Stimulated activated CD4-positive, alpha-beta T cell treated with anti-CD3 and anti-CD28 coated beads, TNF-alpha, amount 100 ng/mL, for 24 hours (primary cell): Measurements from ENCODE around the gene MYRF.

Source experiments
- DNase-seq, 3 experiments: peaks; one replicate each; pipeline ENCODE4 v3.0.0-alpha.2; 2020; ENCODE audit warnings: low read depth in 3 of 3

Gene MYRF

DNA sequence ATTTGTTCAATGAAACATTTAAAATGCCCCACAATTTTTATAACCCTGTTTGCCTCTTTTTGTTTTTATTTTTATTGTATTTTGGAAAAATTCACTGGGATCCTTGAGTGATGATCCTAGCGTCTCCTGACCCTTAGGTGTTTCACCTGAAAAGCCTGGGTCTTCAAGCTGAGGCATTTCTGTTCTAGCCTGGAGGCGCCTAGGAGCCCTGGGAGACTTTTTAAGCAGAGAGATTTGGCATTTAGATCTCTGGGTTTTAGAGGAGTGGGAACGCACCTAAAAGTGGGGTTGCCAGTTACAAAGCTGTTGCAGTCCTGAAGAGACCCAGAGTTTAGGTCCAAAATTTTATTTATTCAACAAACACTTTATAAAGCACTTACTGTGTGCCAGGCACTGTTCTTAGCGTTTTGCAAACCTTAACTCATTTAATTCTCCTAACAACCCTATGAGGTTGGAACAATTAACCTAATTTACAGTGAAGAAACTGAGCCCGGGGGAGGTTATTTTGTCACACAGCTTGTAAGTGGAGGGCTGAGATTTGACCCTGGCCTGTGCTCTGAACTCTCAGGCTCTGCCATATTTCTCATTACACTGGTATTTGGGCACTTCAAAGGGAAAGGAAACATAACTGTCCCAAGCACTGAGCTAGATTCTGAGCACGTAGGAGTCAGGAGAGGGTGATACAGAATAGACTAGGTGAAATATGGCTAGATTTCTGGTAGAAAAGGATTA is 65.2 kb downstream of the MYRF start:
- no peak for DNase-seq

DNA sequence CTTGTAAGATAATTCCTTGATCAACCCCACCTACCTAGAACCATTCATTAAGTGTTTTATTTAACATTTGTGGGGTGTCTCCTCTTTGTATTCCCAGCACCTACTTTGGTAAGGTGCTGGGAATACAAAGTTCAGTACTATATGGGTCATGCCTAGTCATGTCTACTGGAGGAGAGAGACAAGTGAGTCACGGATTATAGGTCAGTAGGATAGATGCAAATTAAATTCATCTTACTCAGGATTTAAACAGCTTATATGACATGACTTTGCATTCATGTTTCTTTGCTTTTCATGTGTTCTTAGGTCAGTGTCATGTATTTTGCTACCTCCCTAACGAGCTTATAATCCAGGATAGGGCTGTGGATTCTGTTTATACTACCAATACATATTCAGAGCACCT is 67.7 kb downstream of the MYRF start:
- DNase-seq, result no peak

DNA sequence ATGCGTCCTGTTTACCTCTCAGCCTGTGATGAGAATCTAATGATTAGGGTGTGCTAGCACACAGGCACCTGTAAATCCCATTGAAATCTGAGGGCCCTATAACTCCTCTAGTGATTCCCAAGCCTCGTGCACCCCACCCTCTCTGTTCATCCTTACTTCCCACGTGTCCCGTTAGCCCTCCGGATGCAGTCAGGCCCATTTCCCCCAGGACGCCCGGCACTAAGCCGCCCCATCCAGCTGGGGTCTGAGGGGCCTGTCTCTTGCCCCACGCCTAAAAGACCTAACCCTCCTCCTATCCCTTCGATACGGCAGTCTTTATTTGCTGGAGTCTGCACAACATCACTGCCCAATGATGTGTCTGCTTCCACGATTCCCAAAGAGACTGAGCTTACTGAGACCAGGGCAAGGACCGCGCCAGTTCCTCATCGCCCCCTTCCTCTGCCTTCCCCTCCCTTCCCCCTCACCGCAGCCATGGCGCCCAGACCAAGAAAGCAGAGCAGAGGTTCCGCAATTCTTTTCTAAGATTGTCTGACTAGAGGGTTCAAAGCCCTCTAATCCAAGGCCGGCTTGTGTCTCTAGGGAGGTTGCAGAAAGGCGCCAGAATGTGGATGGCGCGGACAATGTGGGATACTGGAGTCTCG is 74.6 kb downstream of the MYRF start:
- no peak for DNase-seq

DNA sequence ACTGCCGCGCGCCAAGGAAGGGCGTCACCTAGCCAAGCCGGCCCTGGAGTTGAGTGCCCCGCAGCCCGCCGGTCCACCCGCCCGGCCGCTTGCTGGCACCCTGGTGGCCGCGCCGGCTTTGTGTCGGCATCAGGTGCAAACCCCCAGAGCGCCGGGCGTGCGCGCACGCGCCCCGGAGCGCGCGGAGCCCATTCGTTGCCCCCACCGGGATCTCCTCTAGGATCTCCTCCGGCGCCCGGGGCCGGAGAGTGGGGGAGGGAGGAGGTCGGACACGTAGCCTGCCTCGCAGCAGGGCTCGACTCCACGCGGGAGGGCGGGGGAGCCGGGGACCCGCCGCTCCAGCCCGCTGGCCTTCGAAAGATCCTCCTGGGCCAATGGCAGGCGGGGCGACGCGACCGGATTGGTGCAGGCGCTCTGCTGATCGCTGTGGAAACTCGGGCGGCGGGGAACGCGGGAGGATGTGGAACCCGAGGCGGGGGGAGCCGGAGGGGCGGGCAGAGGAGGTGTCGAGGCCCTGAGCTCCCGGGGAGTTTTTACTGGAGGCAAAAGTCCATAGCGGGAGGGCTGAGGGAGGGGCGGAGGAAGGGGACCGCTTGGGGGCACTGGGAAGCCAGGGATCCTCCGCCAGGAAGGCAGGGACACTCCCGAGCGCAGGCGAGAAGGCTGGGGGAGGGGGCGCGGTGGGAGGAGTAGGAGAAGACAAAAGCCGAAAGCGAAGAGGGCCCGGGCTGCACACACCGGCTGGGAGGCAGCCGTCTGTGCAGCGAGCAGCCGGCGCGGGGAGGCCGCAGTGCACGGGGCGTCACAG is 75.3 kb downstream of the MYRF start, which contains the start of gene FADS2:
FADS2 (plus strand) TSS at position 730 of the 808 bp plus-strand sequence. CDS start 91 bp downstream, outside the sequence.
- DNase-seq, result peak in 1 of 3 experiments; percentile 80

DNA sequence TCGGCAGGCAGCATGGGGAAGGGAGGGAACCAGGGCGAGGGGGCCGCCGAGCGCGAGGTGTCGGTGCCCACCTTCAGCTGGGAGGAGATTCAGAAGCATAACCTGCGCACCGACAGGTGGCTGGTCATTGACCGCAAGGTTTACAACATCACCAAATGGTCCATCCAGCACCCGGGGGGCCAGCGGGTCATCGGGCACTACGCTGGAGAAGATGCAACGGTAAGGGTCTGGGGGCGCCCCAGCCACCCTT is 75.9 kb downstream of the MYRF start:
- DNase-seq, result no peak

DNA sequence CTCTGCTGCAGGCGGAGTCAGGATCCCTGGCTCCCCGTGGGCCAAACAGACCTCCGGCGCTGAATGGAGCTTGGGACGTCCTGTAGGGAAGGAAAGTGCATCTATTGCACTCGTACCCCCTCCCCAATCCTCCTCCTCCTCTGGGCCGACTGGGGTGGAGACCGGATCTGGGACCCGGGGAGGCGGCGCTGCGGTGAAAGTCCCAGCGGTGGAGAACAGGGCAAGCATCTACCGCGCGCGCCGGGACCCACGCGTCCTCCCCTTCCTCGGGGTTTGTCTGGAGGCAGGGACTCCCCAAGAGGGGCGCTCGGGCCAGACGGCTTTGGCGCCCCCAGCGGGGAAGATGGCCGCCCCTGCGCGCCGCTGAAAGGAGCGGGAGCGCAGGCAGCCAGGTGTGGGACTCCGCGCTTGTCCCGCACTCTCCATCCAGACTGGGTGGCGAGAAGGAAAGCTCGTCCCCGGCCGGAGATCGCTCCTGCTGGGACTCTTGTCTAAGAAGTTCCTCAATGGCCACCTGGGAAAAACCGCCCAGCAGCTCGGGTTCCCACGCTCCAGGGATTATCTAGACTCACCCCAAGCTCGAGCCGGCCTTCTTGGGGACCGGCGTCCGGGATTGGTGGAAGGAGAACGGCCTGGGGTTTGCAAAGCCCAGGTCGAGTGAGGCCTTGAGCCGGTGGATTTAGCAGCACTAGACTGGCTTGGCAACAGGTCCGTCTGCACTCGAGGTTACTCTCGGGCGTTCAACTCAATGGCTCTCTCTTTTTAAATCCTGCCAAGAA is 76.4 kb downstream of the MYRF start:
- DNase-seq, result peak in 1 of 3 experiments; percentile 27

DNA sequence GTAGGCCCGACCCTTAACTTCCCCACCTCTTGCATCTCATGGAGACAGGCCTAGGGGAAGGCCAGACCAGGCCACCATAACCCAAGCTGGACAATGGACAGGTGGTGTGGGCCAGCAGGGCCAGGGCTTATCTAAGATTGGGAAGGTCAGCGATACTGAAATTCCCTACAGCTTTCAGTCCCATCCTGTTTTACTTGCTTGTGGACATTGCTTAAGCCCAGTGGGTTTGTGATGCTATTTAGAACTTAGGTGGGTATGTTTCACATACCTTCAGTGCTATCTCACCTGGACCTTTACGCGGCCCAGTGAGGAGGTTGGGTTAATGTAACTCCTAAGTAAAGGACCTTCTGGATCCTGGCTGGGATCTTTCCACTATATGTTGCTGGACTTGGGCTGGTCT is 77.4 kb downstream of the MYRF start:
- DNase-seq, result no peak

DNA sequence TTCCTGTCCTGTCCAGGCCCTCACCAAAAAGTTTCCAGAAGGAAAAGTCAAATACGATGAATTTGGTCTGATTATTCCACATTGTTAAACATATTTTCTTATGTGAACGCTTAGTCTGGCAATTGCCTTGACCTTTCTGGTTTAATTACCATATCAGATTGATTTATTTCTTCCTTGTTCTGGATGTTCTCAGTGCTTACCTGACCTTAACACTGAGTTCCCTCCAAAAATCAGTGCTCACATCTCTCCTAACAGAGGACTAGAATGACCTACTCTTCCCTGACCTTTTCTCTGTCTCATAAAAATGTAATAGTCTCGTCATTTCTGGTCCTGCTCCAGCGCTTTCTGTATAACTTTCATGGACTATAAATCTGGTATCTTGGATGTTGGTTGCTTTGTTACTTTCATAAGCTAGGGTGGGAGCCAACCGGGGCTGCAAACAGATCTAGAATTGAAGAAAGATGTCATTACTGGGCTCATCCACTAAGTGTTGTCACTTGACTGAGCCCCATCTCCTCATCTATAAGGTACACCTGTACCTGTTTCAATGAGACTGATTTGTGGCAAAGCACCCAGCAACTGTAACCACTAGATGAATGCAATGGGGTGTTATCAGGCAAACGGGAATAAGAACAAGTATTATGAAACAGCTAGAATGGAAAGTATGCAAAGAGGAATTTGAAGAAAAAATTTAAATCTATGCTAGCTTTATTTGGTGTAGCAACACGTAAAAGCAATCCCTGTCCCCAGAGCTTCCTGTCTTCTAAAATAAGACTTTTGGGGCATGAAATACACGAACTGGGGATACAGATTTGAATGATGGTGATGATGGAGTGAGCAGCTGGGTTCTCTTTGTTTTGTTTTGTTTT is 78.0 kb downstream of the MYRF start:
- no peak for DNase-seq

DNA sequence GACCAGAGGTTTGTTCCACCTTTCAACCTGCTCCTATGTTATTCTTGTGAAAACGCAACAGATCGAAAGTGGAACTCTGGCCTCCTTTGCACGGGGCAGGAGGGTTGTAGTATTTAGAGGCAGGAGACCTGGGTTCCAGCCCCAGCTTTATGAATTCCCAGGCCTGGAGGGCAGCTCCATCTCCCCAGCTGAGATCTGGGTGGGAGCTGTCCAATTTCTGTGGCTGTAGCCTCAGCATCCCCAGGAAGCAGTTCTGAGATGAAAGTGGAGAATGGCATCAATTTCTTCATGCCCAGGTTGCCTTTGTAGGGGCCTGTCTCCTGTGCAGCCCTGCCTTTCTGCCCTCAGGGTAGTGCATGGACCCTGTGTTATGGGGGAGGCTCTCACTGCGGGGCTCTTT is 79.8 kb downstream of the MYRF start:
- no peak for DNase-seq

DNA sequence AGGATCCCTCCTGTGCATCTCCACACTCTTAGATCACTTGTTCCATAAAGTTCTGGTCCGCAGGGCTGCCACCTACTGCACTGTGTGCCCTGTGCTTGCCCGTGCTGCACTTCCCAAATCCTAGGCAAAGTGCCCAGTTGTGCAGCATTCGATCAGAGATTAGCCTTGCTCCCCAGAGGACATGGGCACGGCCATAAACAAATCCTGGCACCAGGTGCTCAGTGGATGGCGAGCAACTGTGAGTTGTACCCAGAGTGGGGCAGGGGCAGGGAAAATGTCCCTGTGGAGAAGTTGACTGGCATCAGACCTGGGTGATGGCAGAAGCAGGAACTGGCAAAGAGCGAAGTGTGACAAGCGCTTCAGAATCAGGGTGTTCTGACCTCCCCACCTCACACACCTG is 80.3 kb downstream of the MYRF start:
- no peak for DNase-seq

DNA sequence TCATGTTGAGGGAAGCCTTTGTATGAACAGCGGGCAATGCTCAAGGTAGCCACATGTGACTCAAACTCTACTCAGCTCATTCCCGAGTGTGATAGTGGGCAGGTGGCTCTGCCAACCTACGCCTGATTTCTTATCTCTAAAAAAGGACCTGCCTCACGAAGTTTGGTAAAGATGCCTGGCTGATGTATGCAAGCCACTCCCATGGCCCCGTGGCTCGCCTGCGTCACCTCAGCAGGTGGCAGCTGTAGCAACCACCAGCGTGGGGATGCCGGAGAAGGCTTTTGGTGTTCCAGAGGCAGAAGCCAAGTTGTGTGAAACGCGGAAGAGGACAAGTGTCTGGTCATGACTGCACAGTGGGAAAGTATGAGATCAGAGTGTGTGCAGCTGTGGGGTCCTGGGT is 81.0 kb downstream of the MYRF start:
- DNase-seq, result no peak

DNA sequence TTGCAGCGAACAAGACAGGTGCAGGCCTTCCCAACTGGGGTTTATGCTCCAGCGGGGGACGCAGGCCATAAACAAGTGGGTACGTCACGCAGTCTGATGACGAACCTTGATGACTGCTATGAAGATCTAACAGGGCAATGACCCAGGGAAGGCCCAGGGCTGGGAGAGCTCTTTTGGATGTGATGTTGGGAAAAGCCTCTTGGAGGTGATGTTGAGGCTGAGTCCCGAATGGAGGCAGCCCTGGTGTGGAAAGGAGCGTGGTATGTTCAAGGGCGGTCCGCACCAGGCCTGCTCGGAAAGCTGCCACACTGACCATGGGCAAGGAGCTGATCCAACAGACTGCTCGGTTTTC is 81.5 kb downstream of the MYRF start:
- DNase-seq, result no peak

DNA sequence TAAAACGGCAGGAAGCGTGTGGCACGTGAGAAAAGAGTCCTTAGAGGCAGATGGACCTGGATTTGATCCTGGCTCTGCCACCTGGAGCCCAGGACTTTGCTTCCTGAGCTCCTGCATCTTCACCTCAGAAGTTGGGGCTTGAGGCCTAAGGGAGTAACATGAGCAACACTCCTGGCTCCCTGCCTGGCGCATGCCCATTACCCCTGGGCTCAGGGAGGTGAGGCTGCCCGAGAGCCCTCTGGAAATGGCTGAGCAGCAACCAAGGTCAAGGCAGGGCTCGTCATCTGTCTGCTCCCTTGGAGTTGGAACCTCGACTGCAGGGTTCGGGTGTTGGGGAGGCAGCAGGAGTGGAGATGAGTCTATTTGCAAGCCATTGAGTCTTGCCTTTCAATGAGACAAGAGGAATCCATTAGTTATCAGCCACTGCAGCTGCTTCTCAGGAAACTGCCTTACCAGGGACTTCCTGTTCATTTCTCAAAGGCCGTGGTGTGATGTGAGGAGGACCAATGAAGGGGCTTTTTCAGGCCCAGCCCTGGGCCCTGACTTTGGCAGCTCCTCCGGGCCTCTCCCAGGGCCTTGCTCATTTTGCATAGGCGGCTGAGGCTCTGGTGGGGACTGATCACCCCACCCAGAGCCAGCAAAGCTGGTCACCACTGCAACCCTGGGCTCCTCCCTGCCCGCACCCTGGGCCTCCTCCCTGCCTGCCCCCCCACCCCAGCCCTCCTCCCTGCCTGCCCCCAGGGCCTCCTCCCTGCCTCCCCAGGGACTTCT is 82.0 kb downstream of the MYRF start:
- DNase-seq, result peak in 1 of 3 experiments; percentile 34

DNA sequence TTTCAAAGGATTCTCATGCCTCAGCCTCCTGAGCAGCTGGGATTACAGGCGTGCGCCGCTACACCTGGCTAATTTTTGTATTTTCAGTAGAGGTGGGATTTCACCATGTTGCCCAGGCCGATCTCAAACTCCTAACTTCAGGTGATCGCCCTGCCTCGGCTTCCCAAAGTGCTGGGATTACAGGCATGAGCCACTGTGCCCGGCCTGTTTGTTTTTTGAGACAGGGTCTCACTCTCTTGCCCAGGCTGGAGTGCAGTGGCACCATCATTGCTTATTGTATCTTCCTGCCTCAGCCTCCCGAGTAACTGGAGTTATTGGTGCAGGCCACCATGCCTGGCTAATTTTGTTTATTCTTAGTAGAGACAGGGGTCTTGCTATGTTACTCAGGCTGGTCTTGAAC is 83.8 kb downstream of the MYRF start:
- no peak for DNase-seq

DNA sequence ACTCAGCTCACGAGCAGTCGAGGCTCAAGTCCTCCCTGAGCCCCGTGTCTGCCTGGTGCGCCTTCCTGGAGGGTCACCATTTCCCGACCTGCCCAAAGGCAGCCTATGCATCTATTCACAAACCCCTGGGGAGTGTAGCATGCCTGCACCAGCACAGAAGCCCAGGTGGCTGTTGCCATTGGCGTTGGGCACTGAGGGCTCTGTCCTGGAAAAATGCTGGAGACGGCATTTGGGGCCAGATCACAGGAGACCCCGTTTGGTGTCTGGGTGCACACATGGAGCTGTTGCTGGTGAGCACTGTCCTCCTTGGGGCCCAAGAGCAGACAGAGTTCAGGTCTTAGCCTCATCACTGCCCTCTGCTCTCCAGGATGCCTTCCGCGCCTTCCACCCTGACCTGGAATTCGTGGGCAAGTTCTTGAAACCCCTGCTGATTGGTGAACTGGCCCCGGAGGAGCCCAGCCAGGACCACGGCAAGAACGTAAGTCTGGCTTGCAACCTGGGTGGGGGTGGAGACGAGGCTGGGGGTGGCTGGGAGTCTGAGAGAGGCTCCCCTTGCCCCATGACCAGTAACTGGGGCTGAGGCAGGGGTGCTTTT is 85.1 kb downstream of the MYRF start:
- DNase-seq, result no peak
